ENCODE results near the gene SLC38A3. TPM values are rescaled to one million over a fixed set of nuclear protein-coding genes. Genes with fewer than 3 reads are reported as not detected.

Gene SLC38A3
- total RNA-seq, 4 donors from 2014 or later, result not detected

- 42 to 87% methylated on average over 3 to 9 of the region's 9 CpGs for WGBS, 2 donors
- intact Hi-C loops (cut with DNase I), result no loop called here
- H3K36me3 ChIP-seq, result peaks cover 11 to 90% (median 39%) of the 10 kb centered on the region in 3 donors
- no peaks in the 10 kb centered on the region for H3K9me3 ChIP-seq
- H3K4me1 ChIP-seq, result peaks cover 39 to 99% (median 47%) of the 10 kb centered on the region in 3 donors
- H3K27ac ChIP-seq, result peak overlapping the region; percentile 81 to 97 (median 92)
- TF ChIP-seq POLR2A (IDR thresholded peaks at IDR 0.05), result no peak
- TF ChIP-seq, protein P1, sequence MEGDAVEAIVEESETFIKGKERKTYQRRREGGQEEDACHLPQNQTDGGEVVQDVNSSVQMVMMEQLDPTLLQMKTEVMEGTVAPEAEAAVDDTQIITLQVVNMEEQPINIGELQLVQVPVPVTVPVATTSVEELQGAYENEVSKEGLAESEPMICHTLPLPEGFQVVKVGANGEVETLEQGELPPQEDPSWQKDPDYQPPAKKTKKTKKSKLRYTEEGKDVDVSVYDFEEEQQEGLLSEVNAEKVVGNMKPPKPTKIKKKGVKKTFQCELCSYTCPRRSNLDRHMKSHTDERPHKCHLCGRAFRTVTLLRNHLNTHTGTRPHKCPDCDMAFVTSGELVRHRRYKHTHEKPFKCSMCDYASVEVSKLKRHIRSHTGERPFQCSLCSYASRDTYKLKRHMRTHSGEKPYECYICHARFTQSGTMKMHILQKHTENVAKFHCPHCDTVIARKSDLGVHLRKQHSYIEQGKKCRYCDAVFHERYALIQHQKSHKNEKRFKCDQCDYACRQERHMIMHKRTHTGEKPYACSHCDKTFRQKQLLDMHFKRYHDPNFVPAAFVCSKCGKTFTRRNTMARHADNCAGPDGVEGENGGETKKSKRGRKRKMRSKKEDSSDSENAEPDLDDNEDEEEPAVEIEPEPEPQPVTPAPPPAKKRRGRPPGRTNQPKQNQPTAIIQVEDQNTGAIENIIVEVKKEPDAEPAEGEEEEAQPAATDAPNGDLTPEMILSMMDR (IDR thresholded peaks at IDR 0.05), result no peak
- H3K27me3 ChIP-seq, result no peaks in the 10 kb centered on the region
- DNase-seq, result no peak
- H3K4me3 ChIP-seq, result no peak overlapping the region
These were observed 50.2 kb downstream of the SLC38A3 start for GRCh38 chr3:50255251-50255615.

DNA sequence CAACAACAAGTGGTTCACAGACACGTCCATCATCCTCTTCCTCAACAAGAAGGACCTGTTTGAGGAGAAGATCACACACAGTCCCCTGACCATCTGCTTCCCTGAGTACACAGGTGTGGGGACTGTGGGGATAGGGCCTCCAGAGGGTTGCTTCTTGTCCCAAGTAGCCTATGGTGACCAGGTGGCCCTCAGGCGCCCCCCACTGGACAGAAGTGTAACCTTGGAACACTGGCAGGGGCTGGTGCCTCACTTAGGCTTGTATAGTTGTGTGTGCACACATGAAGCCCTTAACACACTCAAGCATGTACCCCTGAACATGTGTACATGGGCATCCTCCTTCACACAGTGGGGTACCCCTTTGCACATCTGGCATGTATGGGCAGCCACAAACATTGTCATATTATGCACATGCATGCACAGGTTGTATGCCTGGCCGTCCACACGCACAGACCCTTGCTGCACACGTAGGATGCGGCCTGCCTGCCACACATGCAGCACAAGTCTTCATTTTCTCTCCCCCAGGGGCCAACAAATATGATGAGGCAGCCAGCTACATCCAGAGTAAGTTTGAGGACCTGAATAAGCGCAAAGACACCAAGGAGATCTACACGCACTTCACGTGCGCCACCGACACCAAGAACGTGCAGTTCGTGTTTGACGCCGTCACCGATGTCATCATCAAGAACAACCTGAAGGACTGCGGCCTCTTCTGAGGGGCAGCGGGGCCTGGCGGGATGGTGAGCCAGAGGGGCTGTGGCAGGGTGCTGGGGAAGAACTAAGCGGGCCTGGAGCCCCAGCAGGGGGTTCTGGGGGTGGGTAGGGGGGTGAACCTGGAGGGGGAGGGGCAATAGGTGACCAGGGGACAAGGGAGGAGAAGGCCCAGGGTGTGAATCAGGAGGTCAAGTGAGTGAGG, 52.2 kb downstream of the SLC38A3 start:
- no peaks in the 10 kb centered on the region for H3K27me3 ChIP-seq
- H3K4me1 ChIP-seq, result peaks cover 33 to 95% (median 50%) of the 10 kb centered on the region in 3 donors
- intact Hi-C loops (cut with DNase I), result no loop called here
- 93 to 94% methylated on average over 6 to 16 of the region's 20 CpGs for WGBS, 2 donors
- no peaks in the 10 kb centered on the region for H3K9me3 ChIP-seq
- peak overlapping the region; percentile 18 to 97 (median 78) for H3K27ac ChIP-seq
- no peak for DNase-seq
- TF ChIP-seq, protein P1 (IDR thresholded peaks at IDR 0.05), result peak in 5 of 6 experiments; percentile 30 to 61 (median 39)
- no peak for TF ChIP-seq POLR2A (IDR thresholded peaks at IDR 0.05)
- H3K36me3 ChIP-seq, result peaks cover 11 to 70% (median 35%) of the 10 kb centered on the region in 3 donors
- no peak overlapping the region for H3K4me3 ChIP-seq

- no peak for DNase-seq
- TF ChIP-seq, protein P1 (IDR thresholded peaks at IDR 0.05), result no peak
- Histone ChIP-seq H3K36me3 (peaks cover 11 to 61% (median 25%) of the 10 kb centered on the region in 3 donors), H3K27me3 (no peaks in the 10 kb centered on the region), H3K27ac (peak overlapping the region; percentile 18 to 94 (median 74)), H3K4me3 (no peak overlapping the region), H3K9me3 (no peaks in the 10 kb centered on the region), H3K4me1 (peaks cover 33 to 86% (median 48%) of the 10 kb centered on the region in 3 donors)
- intact Hi-C loops (cut with DNase I), result no loop called here
- 66 to 89% methylated on average over 9 to 11 of the region's 17 CpGs for WGBS, 2 donors
These were observed 53.1 kb downstream of the SLC38A3 start for GRCh38 chr3:50258029-50258680.

GRCh38 chr3:50258979-50259378, 53.9 kb downstream of the SLC38A3 start:
- H3K9me3 ChIP-seq, result no peaks in the 10 kb centered on the region
- peaks cover 11 to 53% (median 25%) of the 10 kb centered on the region in 3 donors for H3K36me3 ChIP-seq
- H3K27ac ChIP-seq, result peak overlapping the region; percentile 92 to 99 (median 96)
- WGBS, 2 donors, result 48 to 68% methylated on average over 13 to 15 of the region's 16 CpGs
- no peaks in the 10 kb centered on the region for H3K27me3 ChIP-seq
- H3K4me3 ChIP-seq, result no peak overlapping the region
- TF ChIP-seq, protein P1 (IDR thresholded peaks at IDR 0.05), result peak in 1 of 6 experiments; percentile 14
- TF ChIP-seq POLR2A (IDR thresholded peaks at IDR 0.05), result no peak
- DNase-seq, result no peak
- H3K4me1 ChIP-seq, result peaks cover 33 to 85% (median 46%) of the 10 kb centered on the region in 3 donors
- intact Hi-C loops (cut with DNase I), result no loop called here

Data from esophagus squamous epithelium (tissue), 5 donors.